ENCODE measurements around the gene MAPK8IP3. TPM values are rescaled to one million over a fixed set of nuclear protein-coding genes. Genes with fewer than 3 reads are reported as not detected.

Gene MAPK8IP3
- total RNA-seq, 1 donor from 2014 or later = 28.5 TPM

- no peaks in the 10 kb centered on the region for H3K36me3 ChIP-seq
Observed at GRCh38 chr16:1768061-1768766, 62.2 kb downstream of the MAPK8IP3 start.

GRCh38 chr16:1768767-1769401, 62.9 kb downstream of the MAPK8IP3 start:
- no peaks in the 10 kb centered on the region for H3K9me3 ChIP-seq (ENCODE audit: low read depth)

More at GRCh38 chr16:1768061-1768766, 62.2 kb downstream of the MAPK8IP3 start:
- Histone ChIP-seq H3K4me2 (no peak overlapping the region), H3K4me3 (no peak overlapping the region), H4K20me1 (ENCODE audit: low read depth) (peaks cover 41% of the 10 kb centered on the region), H2AFZ (replicated peaks) (no peak overlapping the region), H3K79me2 (ENCODE audit: low read depth) (peaks cover 11% of the 10 kb centered on the region), H3F3A (ENCODE audit: low read depth) (peaks cover 11% of the 10 kb centered on the region), H3K27ac (no peak overlapping the region), H3K27me3 (no peaks in the 10 kb centered on the region), H3K4me1 (no peaks in the 10 kb centered on the region), H3K9me3 (ENCODE audit: low read depth) (no peaks in the 10 kb centered on the region), H3K9ac (no peak overlapping the region)
- peaks cover 3% of the 10 kb centered on the region for H3K36me3 Mint-ChIP-seq
- no peak overlapping the region for H3K4me3 Mint-ChIP-seq
- no peak overlapping the region for H3K27ac Mint-ChIP-seq
- DNase-seq (ENCODE audit: low spot score) = no peak
- H3K4me1 Mint-ChIP-seq = peaks cover 7% of the 10 kb centered on the region
- no peak for TF ChIP-seq CTCF (IDR thresholded peaks at IDR 0.05)
- TF ChIP-seq EZH2phosphoT487 (IDR thresholded peaks at IDR 0.05) = no peak
- TF ChIP-seq EZH2 (IDR thresholded peaks at IDR 0.05) = no peak
- H3K27me3 Mint-ChIP-seq (ENCODE audit: insufficient read depth, low read depth) = peaks cover 7% of the 10 kb centered on the region
- H3K9me3 Mint-ChIP-seq = no peaks in the 10 kb centered on the region

More at GRCh38 chr16:1768767-1769401, 62.9 kb downstream of the MAPK8IP3 start:
- Histone ChIP-seq H4K20me1 (ENCODE audit: low read depth) (peaks cover 38% of the 10 kb centered on the region), H3K27ac (no peak overlapping the region), H3F3A (ENCODE audit: low read depth) (peaks cover 7% of the 10 kb centered on the region), H2AFZ (replicated peaks) (no peak overlapping the region), H3K4me1 (no peaks in the 10 kb centered on the region), H3K79me2 (ENCODE audit: low read depth) (peaks cover 13% of the 10 kb centered on the region), H3K4me3 (no peak overlapping the region), H3K4me2 (no peak overlapping the region), H3K9ac (no peak overlapping the region), H3K27me3 (no peaks in the 10 kb centered on the region), H3K36me3 (no peaks in the 10 kb centered on the region)
- H3K36me3 Mint-ChIP-seq = peaks cover 3% of the 10 kb centered on the region
- H3K27me3 Mint-ChIP-seq (ENCODE audit: insufficient read depth, low read depth) = peaks cover 7% of the 10 kb centered on the region
- DNase-seq (ENCODE audit: low spot score) = no peak
- H3K9me3 Mint-ChIP-seq = no peaks in the 10 kb centered on the region
- H3K4me1 Mint-ChIP-seq = peaks cover 9% of the 10 kb centered on the region
- no peak overlapping the region for H3K27ac Mint-ChIP-seq
- H3K4me3 Mint-ChIP-seq = no peak overlapping the region
- TF ChIP-seq EZH2 (IDR thresholded peaks at IDR 0.05) (no peak), EZH2phosphoT487 (IDR thresholded peaks at IDR 0.05) (no peak), CTCF (IDR thresholded peaks at IDR 0.05) (no peak)

All from neural progenitor cell (in vitro differentiated cells).